ENCODE results near the gene HMOX1. TPM values are rescaled to one million over a fixed set of nuclear protein-coding genes. Genes with fewer than 3 reads are reported as not detected.

HMOX1 gene
- total and polyA plus RNA-seq, 2 of the 13 experiments (the other 11 are each of a cell fraction or from before 2014, with no cell fraction given), result 53.6 to 67.4 TPM

DNA sequence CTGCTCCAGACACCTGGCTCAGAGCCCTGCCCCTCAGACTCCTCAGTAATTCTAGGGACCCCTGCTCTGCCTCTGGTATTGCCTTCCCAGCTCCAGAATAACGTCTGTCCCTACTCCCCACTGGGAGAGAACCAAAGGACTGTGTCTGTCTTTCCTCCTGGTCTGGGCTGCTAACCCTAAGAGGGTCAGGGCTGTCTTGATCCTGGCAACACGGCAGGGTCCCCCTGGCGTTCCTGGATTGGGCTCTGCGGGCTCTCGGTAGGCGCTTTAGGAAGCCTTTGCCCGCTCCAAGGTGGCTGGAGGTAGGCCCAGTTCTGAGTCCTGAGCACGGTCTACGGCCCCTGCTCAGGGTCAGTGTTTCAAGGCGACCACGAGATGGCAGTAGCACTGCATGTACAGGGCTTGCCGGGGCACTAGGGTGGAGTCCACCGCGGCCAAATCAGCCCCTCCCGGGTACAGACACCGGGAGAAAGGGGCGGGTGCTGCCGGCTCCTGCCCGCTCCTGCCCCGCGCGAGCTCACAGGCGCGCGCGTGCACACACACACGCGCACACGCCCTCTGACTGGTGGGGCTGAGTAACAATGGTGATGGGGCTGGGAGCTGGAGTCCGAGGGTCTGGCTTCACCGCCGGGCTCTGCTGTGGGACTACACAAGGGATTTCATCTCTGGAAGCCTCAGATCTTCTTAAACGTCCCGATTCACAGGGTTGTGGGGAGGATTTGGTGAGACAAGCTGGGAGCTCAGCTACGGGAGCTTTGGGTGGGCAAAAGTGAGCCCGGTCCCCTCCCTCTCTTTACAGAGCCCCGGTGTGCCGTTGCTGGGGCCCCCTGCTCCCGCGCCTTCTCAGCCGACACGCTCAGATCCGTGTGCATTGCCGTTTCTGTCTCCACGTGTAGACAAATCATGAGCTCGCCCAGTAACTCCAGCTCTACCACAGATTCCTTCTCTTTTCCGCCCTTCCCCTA, 30.1 kb upstream of the HMOX1 start (continued):
- TF ChIP-seq KMT2A (CRISPR knock-in tag; IDR thresholded peaks at IDR 0.05) (no peak), DZIP1 (CRISPR knock-in tag; IDR thresholded peaks at IDR 0.05) (no peak), ZSCAN31 (CRISPR knock-in tag; IDR thresholded peaks at IDR 0.05; ENCODE audit: low read depth) (no peak), KLF12 (CRISPR knock-in tag; IDR thresholded peaks at IDR 0.05; ENCODE audit: borderline replicate concordance) (peak; percentile 83; the same call in 1 of the 2 replicates), PTBP1 (IDR thresholded peaks at IDR 0.05; ENCODE audit: low read depth, low read length, poor library complexity, severe bottlenecking) (peak; percentile 58), RORA (CRISPR knock-in tag; IDR thresholded peaks at IDR 0.05) (no peak), ZBED4 (CRISPR knock-in tag; IDR thresholded peaks at IDR 0.05; ENCODE audit: borderline replicate concordance) (peak; percentile 39; the same call in 1 of the 2 replicates), ZNF605 (CRISPR knock-in tag; IDR thresholded peaks at IDR 0.05) (no peak; the same call in 1 of the 2 replicates), NR3C1 (CRISPR knock-in tag; IDR thresholded peaks at IDR 0.05) (no peak), ZNF556 (CRISPR knock-in tag; IDR thresholded peaks at IDR 0.05; ENCODE audit: borderline replicate concordance) (no peak; the same call in 1 of the 2 replicates), SRF (IDR thresholded peaks at IDR 0.05; ENCODE audit: low read depth, low read length) (no peak), ZNF569 (CRISPR knock-in tag; IDR thresholded peaks at IDR 0.05; ENCODE audit: borderline replicate concordance) (no peak), ZNF34 (CRISPR knock-in tag; IDR thresholded peaks at IDR 0.05; ENCODE audit: borderline replicate concordance) (no peak), ZBTB46 (CRISPR knock-in tag; IDR thresholded peaks at IDR 0.05; ENCODE audit: borderline replicate concordance) (no peak), TCF7 (IDR thresholded peaks at IDR 0.05; ENCODE audit: low read depth) (no peak), SP2 (CRISPR knock-in tag; IDR thresholded peaks at IDR 0.05) (no peak)
- TF ChIP-seq, protein P1, sequence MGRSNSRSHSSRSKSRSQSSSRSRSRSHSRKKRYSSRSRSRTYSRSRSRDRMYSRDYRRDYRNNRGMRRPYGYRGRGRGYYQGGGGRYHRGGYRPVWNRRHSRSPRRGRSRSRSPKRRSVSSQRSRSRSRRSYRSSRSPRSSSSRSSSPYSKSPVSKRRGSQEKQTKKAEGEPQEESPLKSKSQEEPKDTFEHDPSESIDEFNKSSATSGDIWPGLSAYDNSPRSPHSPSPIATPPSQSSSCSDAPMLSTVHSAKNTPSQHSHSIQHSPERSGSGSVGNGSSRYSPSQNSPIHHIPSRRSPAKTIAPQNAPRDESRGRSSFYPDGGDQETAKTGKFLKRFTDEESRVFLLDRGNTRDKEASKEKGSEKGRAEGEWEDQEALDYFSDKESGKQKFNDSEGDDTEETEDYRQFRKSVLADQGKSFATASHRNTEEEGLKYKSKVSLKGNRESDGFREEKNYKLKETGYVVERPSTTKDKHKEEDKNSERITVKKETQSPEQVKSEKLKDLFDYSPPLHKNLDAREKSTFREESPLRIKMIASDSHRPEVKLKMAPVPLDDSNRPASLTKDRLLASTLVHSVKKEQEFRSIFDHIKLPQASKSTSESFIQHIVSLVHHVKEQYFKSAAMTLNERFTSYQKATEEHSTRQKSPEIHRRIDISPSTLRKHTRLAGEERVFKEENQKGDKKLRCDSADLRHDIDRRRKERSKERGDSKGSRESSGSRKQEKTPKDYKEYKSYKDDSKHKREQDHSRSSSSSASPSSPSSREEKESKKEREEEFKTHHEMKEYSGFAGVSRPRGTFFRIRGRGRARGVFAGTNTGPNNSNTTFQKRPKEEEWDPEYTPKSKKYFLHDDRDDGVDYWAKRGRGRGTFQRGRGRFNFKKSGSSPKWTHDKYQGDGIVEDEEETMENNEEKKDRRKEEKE (IDR thresholded peaks at IDR 0.05), result no peak
